LNCaP clone FGC (cell line): ENCODE measurements around the gene BAZ1B.
"Not testable (repeated sequence)": the region's sequence is repeated elsewhere in the genome, so short reads cannot be mapped to it uniquely, and the experiment has no call there.

Experiments
- DNase-seq: peaks from one replicate; pipeline ENCODE4 v3.0.0-alpha.2; 2011; ENCODE audit warnings: low read depth
- H3K4me3 ChIP-seq: 2 replicates; pipeline ENCODE4 v1.5.1; 2011; ENCODE audit warnings: mild to moderate bottlenecking, low read depth, low read length, control low read depth
- CTCF ChIP-seq: IDR thresholded peaks from 2 replicates; pipeline ENCODE4 v1.5.1; 2012; ENCODE audit warnings: mild to moderate bottlenecking; ENCODE audit not compliant: control insufficient read depth, insufficient read depth; ENCODE audit errors: extremely low read depth

The BAZ1B gene

GRCh38 chr7:73431041-73431835 lies 90.9 kb downstream of the BAZ1B start:
- H3K4me3 ChIP-seq, result no peak overlapping the region
- DNase-seq, result no peak
- no peak for TF ChIP-seq CTCF

GRCh38 chr7:73430540-73430939 lies 91.6 kb downstream of the BAZ1B start:
- not testable (repeated sequence) for DNase-seq, H3K4me3 ChIP-seq

GRCh38 chr7:73429622-73430505 lies 92.2 kb downstream of the BAZ1B start:
- TF ChIP-seq CTCF, result no peak
- DNase-seq, result no peak
- H3K4me3 ChIP-seq, result no peak overlapping the region

GRCh38 chr7:73429215-73429614 lies 92.9 kb downstream of the BAZ1B start:
- no peak for TF ChIP-seq CTCF
- DNase-seq, result no peak
- no peak overlapping the region for H3K4me3 ChIP-seq

- TF ChIP-seq CTCF, result no peak
- DNase-seq, result no peak
- H3K4me3 ChIP-seq, result no peak overlapping the region
These were observed 93.9 kb downstream of the BAZ1B start for GRCh38 chr7:73427902-73428787.

- TF ChIP-seq CTCF, result no peak
- DNase-seq, result no peak
- H3K4me3 ChIP-seq, result no peak overlapping the region
These were observed 96.1 kb downstream of the BAZ1B start for GRCh38 chr7:73426016-73426415.

- no peak for DNase-seq
- TF ChIP-seq CTCF, result no peak
- no peak overlapping the region for H3K4me3 ChIP-seq
These were observed 96.6 kb downstream of the BAZ1B start for GRCh38 chr7:73425356-73425983.
